SK-N-MC (cell line): ENCODE results near the gene HECA.
A peak's percentile ranks its signal among the peaks of the same experiment; 100 is the strongest.
"Not testable (repeated sequence)": the region's sequence is repeated elsewhere in the genome, so short reads cannot be mapped to it uniquely, and the experiment has no call there.

Experiments
- DNase-seq: peaks from one replicate; pipeline ENCODE4 v3.0.0-alpha.2; 2011; ENCODE audit warnings: low read depth, low spot score
- H3K27ac ChIP-seq: fragments of 200-600 bp; sonication (generic); 2 replicates; pipeline ENCODE4 v1.5.1; 2016; ENCODE audit warnings: mixed run types
- H3K36me3 ChIP-seq: fragments of 200-600 bp; sonication (generic); 2 replicates; pipeline ENCODE4 v1.6.1; 2017; ENCODE audit warnings: antibody characterized with exemption, low read length, mixed read lengths; ENCODE audit not compliant: insufficient read depth
- H3K4me3 ChIP-seq: fragments of 200-600 bp; sonication (generic); 2 replicates; pipeline ENCODE4 v1.5.1; 2016
- H3K9ac ChIP-seq: fragments of 200-600 bp; sonication (generic); 2 replicates; pipeline ENCODE4 v1.8.0; 2017; ENCODE audit warnings: mixed run types, mixed read lengths; ENCODE audit not compliant: insufficient read length
- H3K9me3 ChIP-seq: fragments of 200-600 bp; sonication (generic); 2 replicates; pipeline ENCODE4 v1.6.1; 2017; ENCODE audit warnings: low read depth, mild to moderate bottlenecking, antibody characterized with exemption, low read length, moderate library complexity, mixed read lengths
- EZH2 ChIP-seq: fragments of 200-600 bp; sonication (generic); IDR thresholded peaks from one replicate; pipeline ENCODE4 v1.6.1; 2017; ENCODE audit warnings: antibody characterized with exemption
- FOXP2 ChIP-seq: optimal IDR thresholded peaks from 2 replicates; pipeline ENCODE3; 2011; ENCODE audit warnings: mild to moderate bottlenecking, moderate library complexity; ENCODE audit not compliant: insufficient read depth; ENCODE audit errors: extremely low read length, control extremely low read depth
- POLR2AphosphoS5 ChIP-seq: IDR thresholded peaks from 2 replicates; pipeline ENCODE4 v1.6.1; 2012; ENCODE audit warnings: mild to moderate bottlenecking, low read depth, low read length, borderline replicate concordance

The HECA gene

DNA sequence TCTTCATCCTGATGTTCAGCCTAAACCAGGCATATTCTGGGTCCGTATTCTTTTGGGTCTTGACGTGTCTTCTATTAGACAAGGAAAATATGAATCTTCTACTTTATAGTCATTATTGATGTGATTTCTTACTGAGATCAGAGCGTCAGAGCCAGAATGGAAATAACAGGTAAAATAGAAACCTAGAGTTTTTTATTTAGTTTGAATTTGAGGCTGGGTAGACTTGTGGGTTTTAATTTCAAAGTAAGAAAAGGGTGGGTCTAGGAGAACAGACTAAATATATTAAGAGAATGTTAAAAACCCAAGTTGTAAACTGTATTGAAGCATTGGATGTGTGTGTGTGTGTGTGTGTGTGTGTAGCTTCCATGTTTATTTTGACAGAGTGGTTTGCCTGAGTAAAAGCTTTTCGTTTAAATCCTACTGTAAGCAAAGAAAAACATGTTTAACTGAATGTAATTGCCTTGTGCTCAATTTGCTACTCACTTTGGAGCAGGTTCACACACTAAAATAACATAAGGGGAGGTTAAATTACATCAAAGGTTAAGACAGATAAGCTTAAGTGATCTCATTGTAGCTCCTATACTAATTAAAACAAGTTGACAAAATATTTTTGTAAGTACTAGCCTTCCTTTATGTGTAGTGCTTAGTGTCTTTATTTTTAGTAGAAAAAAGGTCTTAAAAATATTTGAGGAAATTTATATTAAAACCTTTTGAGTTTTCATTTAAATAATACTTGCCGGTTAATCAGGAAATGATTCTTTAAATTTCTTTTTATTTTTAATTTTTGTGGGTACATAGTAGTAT lies 17.4 kb downstream of the HECA start:
- Histone ChIP-seq H3K36me3 (no peaks in the 10 kb centered on the region), H3K27ac (peak overlapping the region; percentile 96), H3K4me3 (peak overlapping the region; percentile 78), H3K9ac (peak overlapping the region; percentile 76), H3K9me3 (no peaks in the 10 kb centered on the region)
- TF ChIP-seq EZH2, result no peak
- TF ChIP-seq FOXP2, result no peak
- TF ChIP-seq POLR2AphosphoS5, result no peak
- DNase-seq, result no peak

DNA sequence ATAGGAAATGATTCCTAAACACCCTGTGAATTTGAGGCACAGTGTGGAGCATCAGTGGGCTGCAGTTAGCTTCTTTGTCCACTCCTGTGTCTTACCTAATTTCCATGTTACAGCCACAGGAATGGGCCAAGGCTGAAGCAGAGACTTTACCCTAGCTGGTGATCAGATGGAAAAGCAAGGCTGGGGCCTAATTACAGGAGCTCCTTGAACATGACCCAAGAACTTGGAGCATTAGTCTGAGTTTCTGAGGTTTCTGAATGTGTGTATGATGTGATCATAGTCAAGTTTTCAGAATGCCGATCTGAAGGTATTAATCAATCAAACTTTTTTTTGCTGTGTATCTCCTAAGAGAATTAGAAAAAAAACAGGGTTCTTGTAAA lies 18.0 kb downstream of the HECA start:
- Histone ChIP-seq H3K36me3 (no peaks in the 10 kb centered on the region), H3K4me3 (no peak overlapping the region), H3K9ac (peak overlapping the region; percentile 38), H3K27ac (peak overlapping the region; percentile 96; the same call in 1 of the 2 replicates), H3K9me3 (no peaks in the 10 kb centered on the region)
- DNase-seq, result no peak
- no peak for TF ChIP-seq EZH2
- no peak for TF ChIP-seq POLR2AphosphoS5
- TF ChIP-seq FOXP2, result no peak

DNA sequence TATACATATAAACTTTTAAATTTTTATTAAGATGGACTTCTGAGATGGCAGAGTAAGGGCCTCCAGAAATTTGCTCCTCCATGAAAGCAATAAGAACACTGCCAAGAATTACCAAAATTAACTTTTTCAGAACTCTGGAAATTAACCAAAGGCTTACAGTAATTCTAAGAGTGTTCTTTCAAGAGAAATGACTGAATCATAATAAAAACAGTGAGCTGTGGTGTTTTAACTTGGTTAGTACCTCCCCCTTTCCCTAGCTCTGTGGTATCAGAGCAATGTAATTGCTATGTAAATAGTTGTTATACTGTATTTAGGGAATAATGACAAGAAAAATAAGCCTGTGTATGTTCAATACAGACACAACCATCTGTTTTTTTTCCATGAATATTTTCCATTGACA lies 19.0 kb downstream of the HECA start:
- Histone ChIP-seq H3K9me3 (no peaks in the 10 kb centered on the region), H3K27ac (no peak overlapping the region), H3K36me3 (no peaks in the 10 kb centered on the region), H3K4me3 (no peak overlapping the region), H3K9ac (no peak overlapping the region)
- no peak for TF ChIP-seq POLR2AphosphoS5
- TF ChIP-seq EZH2, result no peak
- no peak for TF ChIP-seq FOXP2
- DNase-seq, result no peak

DNA sequence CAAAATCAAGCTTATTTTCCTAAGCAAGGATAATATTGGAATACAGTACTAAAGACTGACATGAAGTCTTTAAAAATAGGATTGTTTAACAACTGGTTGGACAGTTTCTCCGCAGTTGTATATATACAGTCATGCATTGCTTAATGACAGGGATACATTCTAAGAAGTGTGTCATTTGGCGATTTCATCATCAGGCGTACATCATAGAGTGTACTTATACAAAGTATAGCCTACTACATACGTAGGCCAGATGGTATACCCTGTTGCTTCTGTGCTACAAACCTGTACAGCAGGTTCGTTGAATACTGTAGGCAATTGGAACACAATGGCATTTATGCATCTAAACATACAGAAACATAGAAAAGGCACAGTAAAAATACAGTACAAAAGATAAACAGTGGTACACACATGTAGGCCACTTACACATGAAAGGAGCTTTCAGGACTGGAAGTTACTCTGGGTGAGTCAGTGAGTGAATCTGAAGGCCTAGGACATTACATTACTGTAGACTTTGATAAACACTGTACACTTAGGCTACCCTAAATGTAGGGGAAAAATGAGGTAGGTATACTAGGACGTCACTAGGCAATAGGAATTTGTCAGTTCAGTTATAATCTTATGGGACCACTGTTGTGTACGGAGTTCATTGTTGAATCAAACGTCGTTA lies 20.1 kb downstream of the HECA start:
- DNase-seq, result no peak
- H3K9me3 ChIP-seq, result no peaks in the 10 kb centered on the region

DNA sequence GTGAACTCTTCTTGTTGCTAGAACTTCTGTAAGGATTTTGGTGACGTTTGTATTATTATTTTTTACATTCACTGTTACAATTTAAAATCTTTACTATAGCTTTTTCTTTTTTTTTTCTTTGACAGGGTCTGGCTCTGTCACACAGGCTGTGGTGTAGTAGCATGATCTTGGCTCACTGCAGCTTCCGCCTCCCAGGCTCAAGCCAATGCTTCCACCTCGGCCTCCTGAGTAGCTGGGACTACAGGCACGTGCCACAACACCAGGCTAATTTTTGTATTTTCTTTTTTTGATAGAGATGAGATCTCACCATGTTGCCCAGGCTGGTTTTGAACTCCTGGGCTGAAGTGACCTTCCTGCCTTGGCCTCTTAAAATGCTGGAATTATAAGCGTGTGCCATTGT lies 21.2 kb downstream of the HECA start:
- TF ChIP-seq FOXP2, result no peak
- no peak for TF ChIP-seq POLR2AphosphoS5
- H3K9me3 ChIP-seq, result no peaks in the 10 kb centered on the region
- no peak overlapping the region for H3K9ac ChIP-seq
- H3K36me3 ChIP-seq, result no peaks in the 10 kb centered on the region
- H3K4me3 ChIP-seq, result no peak overlapping the region
- peak overlapping the region; percentile 52; the same call in 1 of the 2 replicates for H3K27ac ChIP-seq
- no peak for DNase-seq

More for the DNA sequence above, 20.1 kb downstream of the HECA start:
- Histone ChIP-seq H3K9ac (no peak overlapping the region), H3K27ac (peak overlapping the region; percentile 57; the same call in 1 of the 2 replicates), H3K4me3 (no peak overlapping the region), H3K36me3 (no peaks in the 10 kb centered on the region)
- TF ChIP-seq POLR2AphosphoS5 (no peak), EZH2 (no peak), FOXP2 (no peak)

DNA sequence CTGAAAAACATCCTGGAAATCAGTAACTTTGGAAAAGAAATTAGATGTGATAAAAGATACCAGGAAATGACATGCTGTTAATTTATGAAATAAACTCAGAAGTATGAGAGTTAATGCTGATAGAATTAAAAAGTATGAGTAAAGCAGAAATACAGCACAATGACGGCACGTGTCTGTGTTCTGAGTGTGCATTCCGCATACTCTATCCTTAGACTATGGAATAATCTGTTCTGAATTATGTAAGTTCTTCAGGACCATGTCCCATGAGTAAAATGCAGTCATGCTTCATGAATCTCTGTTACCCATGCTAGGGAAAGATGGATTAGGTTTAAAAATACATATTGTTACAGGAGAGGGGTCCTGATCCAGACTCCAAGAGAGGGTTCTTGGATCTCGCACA lies 21.7 kb downstream of the HECA start:
- no peak overlapping the region for H3K9ac ChIP-seq
- H3K27ac ChIP-seq, result peak overlapping the region; percentile 52; the same call in 1 of the 2 replicates

DNA sequence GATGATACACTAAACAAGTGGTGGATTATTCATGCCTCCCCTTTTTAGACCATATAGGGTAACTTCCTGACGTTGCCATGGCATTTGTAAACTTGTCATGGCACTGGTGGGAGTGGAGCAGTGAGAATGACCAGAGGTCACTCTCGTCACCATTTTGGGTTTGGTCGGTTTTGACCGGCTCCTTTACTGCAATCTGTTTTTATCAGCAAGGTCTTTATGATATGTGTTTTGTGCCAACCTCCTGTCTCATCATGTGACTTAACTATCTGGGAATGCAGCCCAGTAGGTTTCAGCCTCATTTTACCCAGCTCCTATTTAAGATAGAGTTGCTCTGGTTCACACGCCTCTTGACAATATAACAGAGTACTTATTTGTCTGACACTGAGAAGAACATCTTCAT lies 22.2 kb downstream of the HECA start:
- not testable (repeated sequence) for H3K4me3 ChIP-seq, H3K9ac ChIP-seq, H3K27ac ChIP-seq, H3K9me3 ChIP-seq, H3K36me3 ChIP-seq, DNase-seq

More for the DNA sequence above, 21.7 kb downstream of the HECA start:
- TF ChIP-seq FOXP2 (no peak), POLR2AphosphoS5 (no peak), EZH2 (no peak)
- no peak overlapping the region for H3K4me3 ChIP-seq
- DNase-seq, result no peak
- no peaks in the 10 kb centered on the region for H3K9me3 ChIP-seq
- H3K36me3 ChIP-seq, result no peaks in the 10 kb centered on the region

DNA sequence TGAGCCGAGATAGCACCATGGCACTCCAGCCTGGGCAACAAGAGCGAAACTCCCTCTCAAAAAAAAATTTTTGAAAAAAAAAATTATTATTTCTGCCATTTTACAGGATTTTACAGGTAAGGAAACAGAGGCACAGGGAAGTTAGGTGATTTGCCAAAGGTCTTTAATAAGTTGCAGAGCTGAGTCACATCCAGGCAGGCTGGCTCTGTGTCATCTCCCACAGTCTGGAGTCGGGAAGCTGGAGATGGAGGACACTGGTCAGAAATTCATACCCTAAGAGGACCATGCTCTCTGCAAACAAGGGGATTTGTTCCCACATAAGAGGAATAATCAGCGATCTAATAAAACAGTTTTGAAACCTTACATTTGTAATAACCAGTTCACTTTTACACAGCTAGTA lies 24.1 kb downstream of the HECA start:
- no peak for TF ChIP-seq POLR2AphosphoS5
- no peak for TF ChIP-seq EZH2
- TF ChIP-seq FOXP2, result no peak
- H3K27ac ChIP-seq, result no peak overlapping the region
- H3K9me3 ChIP-seq, result no peaks in the 10 kb centered on the region
- DNase-seq, result no peak
- H3K36me3 ChIP-seq, result no peaks in the 10 kb centered on the region
- no peak overlapping the region for H3K4me3 ChIP-seq
- H3K9ac ChIP-seq, result no peak overlapping the region
